PC-9 (cell line): ENCODE results near the gene SYT11.

ENCODE experiments used
- EZH2 ChIP-seq: fragments of 200-600 bp; sonication (generic); IDR thresholded peaks from 2 replicates; pipeline ENCODE4 v1.8.0; 2017; ENCODE audit warnings: antibody characterized with exemption, low read depth
- TF ChIP-seq, protein P1 (sequence below): fragments of 200-600 bp; sonication (generic); conservative IDR thresholded peaks from 2 replicates; pipeline ENCODE4 v1.6.1; 2017; ENCODE audit warnings: mixed run types, antibody characterized with exemption, mild to moderate bottlenecking, moderate library complexity

DNA sequence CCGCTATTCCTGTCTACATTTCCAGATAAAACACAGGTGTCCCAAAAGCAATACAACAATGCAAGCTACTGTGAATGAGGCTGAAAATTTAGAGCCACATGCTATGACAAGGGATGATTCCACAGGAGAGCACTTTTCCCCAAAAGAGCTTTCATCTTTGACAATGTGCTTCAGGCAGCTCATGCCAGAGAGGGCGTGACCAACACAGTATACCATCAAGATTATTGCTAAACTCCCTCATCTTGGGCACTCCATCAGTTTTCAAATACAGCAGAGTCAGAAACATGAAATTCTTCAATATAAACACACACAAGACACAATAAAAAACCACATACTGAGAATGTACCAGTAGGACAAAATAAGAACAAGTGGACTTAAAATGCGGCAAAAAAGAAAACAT is 9.0 kb upstream of the SYT11 start:
- TF ChIP-seq, protein P1, sequence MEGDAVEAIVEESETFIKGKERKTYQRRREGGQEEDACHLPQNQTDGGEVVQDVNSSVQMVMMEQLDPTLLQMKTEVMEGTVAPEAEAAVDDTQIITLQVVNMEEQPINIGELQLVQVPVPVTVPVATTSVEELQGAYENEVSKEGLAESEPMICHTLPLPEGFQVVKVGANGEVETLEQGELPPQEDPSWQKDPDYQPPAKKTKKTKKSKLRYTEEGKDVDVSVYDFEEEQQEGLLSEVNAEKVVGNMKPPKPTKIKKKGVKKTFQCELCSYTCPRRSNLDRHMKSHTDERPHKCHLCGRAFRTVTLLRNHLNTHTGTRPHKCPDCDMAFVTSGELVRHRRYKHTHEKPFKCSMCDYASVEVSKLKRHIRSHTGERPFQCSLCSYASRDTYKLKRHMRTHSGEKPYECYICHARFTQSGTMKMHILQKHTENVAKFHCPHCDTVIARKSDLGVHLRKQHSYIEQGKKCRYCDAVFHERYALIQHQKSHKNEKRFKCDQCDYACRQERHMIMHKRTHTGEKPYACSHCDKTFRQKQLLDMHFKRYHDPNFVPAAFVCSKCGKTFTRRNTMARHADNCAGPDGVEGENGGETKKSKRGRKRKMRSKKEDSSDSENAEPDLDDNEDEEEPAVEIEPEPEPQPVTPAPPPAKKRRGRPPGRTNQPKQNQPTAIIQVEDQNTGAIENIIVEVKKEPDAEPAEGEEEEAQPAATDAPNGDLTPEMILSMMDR, result no peak
- no peak for TF ChIP-seq EZH2
